Measurements from ENCODE around the gene HAGHL.
"Not testable (repeated sequence)": the region's sequence is repeated elsewhere in the genome, so short reads cannot be mapped to it uniquely, and the experiment has no call there.

Gene HAGHL

GRCh38 chr16:682493-683395 is 44.2 kb upstream of the HAGHL start:
- Histone ChIP-seq H3K27me3 (ENCODE audit: control insufficient read depth, insufficient read depth, low read length) (no peaks in the 10 kb centered on the region), H3K9ac (ENCODE audit: low read depth, low read length) (peak overlapping the region; percentile 76), H3K4me1 (ENCODE audit: control insufficient read depth, insufficient read depth, low read length) (peaks cover 41% of the 10 kb centered on the region), H3K36me3 (ENCODE audit: insufficient read depth, low read length) (peaks cover 35% of the 10 kb centered on the region), H3K9me3 (replicated peaks; ENCODE audit: low read length) (no peaks in the 10 kb centered on the region), H3K4me3 (ENCODE audit: low read length) (peak overlapping the region; percentile 79), H3K4me2 (ENCODE audit: low read length) (peak overlapping the region; percentile 94)

GRCh38 chr16:683396-684070 is 43.4 kb upstream of the HAGHL start:
- Histone ChIP-seq H3K36me3 (ENCODE audit: insufficient read depth, low read length) (peaks cover 35% of the 10 kb centered on the region), H3K4me2 (ENCODE audit: low read length) (peak overlapping the region; percentile 94), H3K4me1 (ENCODE audit: control insufficient read depth, insufficient read depth, low read length) (peaks cover 41% of the 10 kb centered on the region), H3K27me3 (ENCODE audit: control insufficient read depth, insufficient read depth, low read length) (no peaks in the 10 kb centered on the region), H3K4me3 (ENCODE audit: low read length) (peak overlapping the region; percentile 79), H3K9ac (ENCODE audit: low read depth, low read length) (peak overlapping the region; percentile 76), H3K9me3 (replicated peaks; ENCODE audit: low read length) (no peaks in the 10 kb centered on the region)

- H3K9ac ChIP-seq (ENCODE audit: low read depth, low read length), result peak within 1 kb of the TSS; percentile 76
- H3K9me3 ChIP-seq (replicated peaks; ENCODE audit: low read length), result no peaks in the 10 kb centered on the region
- H3K4me2 ChIP-seq (ENCODE audit: low read length), result peak within 1 kb of the TSS; percentile 97
- H3K4me3 ChIP-seq (ENCODE audit: low read length), result peak within 1 kb of the TSS; percentile 79
- H3K27me3 ChIP-seq (ENCODE audit: control insufficient read depth, insufficient read depth, low read length), result no peaks in the 10 kb centered on the region
- peaks cover 45% of the 10 kb centered on the region for H3K4me1 ChIP-seq (ENCODE audit: control insufficient read depth, insufficient read depth, low read length)
- H3K36me3 ChIP-seq (ENCODE audit: insufficient read depth, low read length), result peaks cover 35% of the 10 kb centered on the region
These were observed 42.7 kb upstream of the HAGHL start, which contains the start of gene JMJD8 for GRCh38 chr16:684071-684794. TSS of gene JMJD8 (minus strand) at chr16:684334. CDS start at chr16:684319, 15 bp downstream.

DNA sequence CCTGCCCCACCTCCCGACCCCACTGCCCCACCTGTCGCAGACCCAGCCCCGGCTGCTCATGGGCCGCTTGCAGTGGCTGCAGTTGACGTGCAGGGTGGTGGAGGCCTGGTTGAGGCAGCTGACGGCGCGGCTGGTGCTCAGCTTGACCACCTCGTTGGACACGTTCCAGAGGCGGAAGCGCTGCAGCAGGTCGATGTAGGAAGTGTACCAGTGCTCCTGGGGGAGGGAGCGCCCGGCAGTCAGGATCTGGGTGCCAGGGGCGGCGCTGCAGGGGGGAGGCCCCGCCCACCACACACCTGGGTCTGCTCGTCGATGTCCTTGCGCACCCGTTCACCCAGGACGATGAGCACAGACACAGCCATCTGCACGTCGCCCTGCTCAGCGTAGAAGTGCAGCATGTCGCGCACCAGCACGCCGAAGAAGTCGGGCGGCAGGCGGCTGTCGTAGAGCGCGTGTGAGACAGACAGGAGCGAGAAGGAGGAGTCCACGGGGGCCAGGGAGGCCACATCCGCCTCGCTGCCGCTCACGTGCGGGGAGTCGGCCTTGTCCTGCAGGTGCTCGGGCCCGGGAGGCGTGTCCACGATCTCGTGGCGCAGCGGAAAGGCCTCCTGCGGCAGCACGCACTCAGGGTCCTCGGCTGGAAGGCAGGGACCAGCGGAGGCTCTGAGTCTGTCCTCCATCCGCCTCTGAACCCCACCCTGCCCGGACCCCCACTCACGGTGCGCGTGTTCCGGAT is 41.8 kb upstream of the HAGHL start:
- Histone ChIP-seq H3K4me3 (ENCODE audit: low read length) (no peak overlapping the region), H3K9me3 (replicated peaks; ENCODE audit: low read length) (no peaks in the 10 kb centered on the region), H3K4me2 (ENCODE audit: low read length) (peak overlapping the region; percentile 97), H3K27me3 (ENCODE audit: control insufficient read depth, insufficient read depth, low read length) (no peaks in the 10 kb centered on the region), H3K4me1 (ENCODE audit: control insufficient read depth, insufficient read depth, low read length) (peaks cover 48% of the 10 kb centered on the region), H3K9ac (ENCODE audit: low read depth, low read length) (no peak overlapping the region), H3K36me3 (ENCODE audit: insufficient read depth, low read length) (peaks cover 35% of the 10 kb centered on the region)

DNA sequence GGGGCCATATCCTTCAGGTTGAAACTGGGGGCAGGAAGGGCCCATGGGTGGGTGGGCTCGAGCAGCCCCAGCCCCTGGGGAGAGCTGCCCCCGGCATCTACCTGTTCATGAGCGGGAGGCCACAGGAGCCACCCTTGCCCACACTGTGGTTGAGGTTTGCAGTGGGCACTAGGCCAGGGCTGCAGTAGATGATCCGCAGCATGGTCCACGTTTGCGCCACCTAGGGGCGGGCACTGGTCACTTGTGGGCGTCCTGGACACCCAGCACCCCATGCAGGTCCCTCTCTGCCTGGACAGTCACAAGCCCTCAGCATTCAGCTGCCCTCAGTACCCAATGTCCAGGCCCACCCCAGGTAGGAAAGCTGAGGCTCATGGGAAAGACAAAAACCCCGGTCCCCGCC is 40.9 kb upstream of the HAGHL start:
- Histone ChIP-seq H3K27me3 (ENCODE audit: control insufficient read depth, insufficient read depth, low read length) (no peaks in the 10 kb centered on the region), H3K4me1 (ENCODE audit: control insufficient read depth, insufficient read depth, low read length) (peaks cover 51% of the 10 kb centered on the region), H3K9ac (ENCODE audit: low read depth, low read length) (no peak overlapping the region), H3K36me3 (ENCODE audit: insufficient read depth, low read length) (peaks cover 35% of the 10 kb centered on the region), H3K4me3 (ENCODE audit: low read length) (no peak overlapping the region), H3K4me2 (ENCODE audit: low read length) (no peak overlapping the region), H3K9me3 (replicated peaks; ENCODE audit: low read length) (no peaks in the 10 kb centered on the region)

DNA sequence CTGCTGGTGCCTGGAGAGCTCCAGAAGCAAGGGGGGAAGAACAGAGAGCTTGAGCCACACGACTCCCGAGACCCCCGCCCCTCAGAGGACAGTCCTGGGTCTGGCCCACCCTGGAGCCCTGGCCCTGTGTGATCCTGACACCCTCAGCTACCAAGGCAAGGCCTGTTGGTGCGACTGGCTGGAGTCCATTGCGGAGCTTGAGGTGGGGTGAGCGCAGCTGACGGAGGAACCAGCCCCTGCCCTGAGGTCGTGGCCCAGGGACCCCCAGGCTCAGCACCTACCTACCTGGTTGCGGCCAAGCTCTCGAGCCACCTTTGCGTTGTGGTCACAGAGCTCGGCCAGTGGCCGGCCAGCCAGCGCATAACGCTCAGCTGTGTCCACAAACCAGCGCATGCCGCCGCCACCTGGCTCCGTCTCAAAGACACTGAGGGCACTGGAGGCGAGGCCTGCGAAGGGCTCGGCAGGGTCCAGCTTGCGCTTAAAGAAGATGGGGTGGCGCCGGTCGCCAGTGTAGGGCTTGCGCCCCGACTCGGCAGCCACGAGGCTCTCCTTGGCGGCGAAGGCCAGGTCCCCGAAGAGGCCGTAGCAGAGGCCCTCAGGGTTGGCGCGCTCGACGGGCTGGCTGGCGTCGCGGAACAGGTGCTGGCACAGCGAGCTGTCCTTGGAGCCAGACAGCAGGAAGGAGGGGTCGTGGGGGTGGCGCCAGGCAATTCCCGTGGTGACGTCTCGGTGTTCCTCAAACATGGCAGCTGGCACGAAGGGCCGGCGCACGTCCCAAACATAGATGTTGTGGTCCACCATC is 40.2 kb upstream of the HAGHL start:
- Histone ChIP-seq H3K4me3 (ENCODE audit: low read length) (no peak overlapping the region), H3K9ac (ENCODE audit: low read depth, low read length) (no peak overlapping the region), H3K9me3 (replicated peaks; ENCODE audit: low read length) (no peaks in the 10 kb centered on the region), H3K27me3 (ENCODE audit: control insufficient read depth, insufficient read depth, low read length) (no peaks in the 10 kb centered on the region), H3K4me2 (ENCODE audit: low read length) (no peak overlapping the region), H3K4me1 (ENCODE audit: control insufficient read depth, insufficient read depth, low read length) (peaks cover 44% of the 10 kb centered on the region), H3K36me3 (ENCODE audit: insufficient read depth, low read length) (peaks cover 29% of the 10 kb centered on the region)

DNA sequence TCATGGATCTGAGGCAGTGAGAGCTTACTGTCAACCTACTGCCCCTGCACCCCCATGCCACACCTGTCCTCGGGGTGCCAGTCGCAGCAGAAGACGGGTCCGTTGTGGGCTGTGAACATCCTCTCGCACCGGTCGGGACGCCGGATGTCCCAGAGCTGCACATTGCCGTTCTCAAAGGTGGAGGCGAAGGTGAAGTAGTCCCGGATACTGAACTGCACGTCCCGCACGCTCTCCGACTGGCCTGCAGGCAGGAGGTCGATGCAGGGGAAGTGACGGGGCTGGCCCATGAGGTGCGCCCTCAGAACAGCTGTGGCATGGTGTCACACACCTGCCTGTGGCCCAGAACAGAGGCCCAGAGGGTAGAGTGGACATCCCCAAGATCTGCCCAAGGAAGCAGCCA is 39.4 kb upstream of the HAGHL start:
- peaks cover 36% of the 10 kb centered on the region for H3K4me1 ChIP-seq (ENCODE audit: control insufficient read depth, insufficient read depth, low read length)

DNA sequence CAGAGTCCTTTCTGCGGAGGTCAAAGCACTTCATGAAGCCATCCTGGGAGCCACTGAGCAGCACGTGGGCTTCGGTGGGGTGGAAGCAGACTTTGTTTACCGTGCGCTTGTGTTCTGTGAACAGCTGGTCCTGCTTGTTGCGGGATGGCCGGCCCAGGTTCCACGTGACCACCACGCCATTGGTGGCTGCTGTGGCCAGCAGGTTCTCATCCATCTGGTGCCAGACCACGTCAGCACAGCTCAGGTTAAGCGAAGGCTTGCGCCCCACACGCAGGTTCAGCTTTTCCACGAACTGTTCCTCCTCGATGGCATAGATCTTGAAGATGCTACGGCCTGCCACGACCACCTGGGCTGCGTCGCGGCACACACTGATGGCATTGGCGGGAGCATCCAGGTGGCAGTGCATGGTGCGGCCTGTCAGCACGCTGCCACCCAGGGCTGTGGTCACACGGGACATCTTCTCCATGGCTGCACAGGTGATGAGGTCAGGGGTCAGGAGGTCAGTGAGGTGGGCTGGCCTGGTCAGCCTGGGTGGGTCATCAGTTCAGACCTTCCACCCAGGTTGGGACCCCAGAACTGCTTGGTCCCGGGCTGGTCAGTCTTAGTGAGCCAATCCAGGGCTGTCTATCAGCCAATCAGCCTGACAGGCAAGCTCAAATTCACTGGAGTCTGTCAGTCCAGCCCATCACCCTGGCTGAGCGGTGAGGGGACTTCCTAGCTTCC is 37.6 kb upstream of the HAGHL start:
- H3K27me3 ChIP-seq (ENCODE audit: control insufficient read depth, insufficient read depth, low read length), result peaks cover 22% of the 10 kb centered on the region
- peaks cover 21% of the 10 kb centered on the region for H3K4me1 ChIP-seq (ENCODE audit: control insufficient read depth, insufficient read depth, low read length)
- H3K4me3 ChIP-seq (ENCODE audit: low read length), result peak overlapping the region; percentile 100
- H3K9ac ChIP-seq (ENCODE audit: low read depth, low read length), result peak overlapping the region; percentile 98
- H3K4me2 ChIP-seq (ENCODE audit: low read length), result peak overlapping the region; percentile 96
- peaks cover 12% of the 10 kb centered on the region for H3K36me3 ChIP-seq (ENCODE audit: insufficient read depth, low read length)
- H3K9me3 ChIP-seq (replicated peaks; ENCODE audit: low read length), result no peaks in the 10 kb centered on the region

More for the DNA sequence above, 39.4 kb upstream of the HAGHL start:
- Histone ChIP-seq H3K9ac (ENCODE audit: low read depth, low read length) (no peak overlapping the region), H3K27me3 (ENCODE audit: control insufficient read depth, insufficient read depth, low read length) (peaks cover 5% of the 10 kb centered on the region), H3K36me3 (ENCODE audit: insufficient read depth, low read length) (peaks cover 21% of the 10 kb centered on the region), H3K9me3 (replicated peaks; ENCODE audit: low read length) (no peaks in the 10 kb centered on the region), H3K4me2 (ENCODE audit: low read length) (no peak overlapping the region), H3K4me3 (ENCODE audit: low read length) (no peak overlapping the region)

- H3K36me3 ChIP-seq (ENCODE audit: insufficient read depth, low read length); H3K4me2 ChIP-seq (ENCODE audit: low read length); H3K9me3 ChIP-seq (replicated peaks; ENCODE audit: low read length); H3K4me3 ChIP-seq (ENCODE audit: low read length); H3K9ac ChIP-seq (ENCODE audit: low read depth, low read length): not testable (repeated sequence)
- Histone ChIP-seq H3K4me1 (ENCODE audit: control insufficient read depth, insufficient read depth, low read length) (peaks cover 14% of the 10 kb centered on the region), H3K27me3 (ENCODE audit: control insufficient read depth, insufficient read depth, low read length) (peaks cover 39% of the 10 kb centered on the region)
These were observed 35.7 kb upstream of the HAGHL start for GRCh38 chr16:691242-691641.
